Measurements from ENCODE around the gene TLN1.

The TLN1 gene

GRCh38 chr9:35700942-35701341 lies 31.1 kb downstream of the TLN1 start:
- no peaks in the 10 kb centered on the region for H3K4me1 ChIP-seq (ENCODE audit: insufficient read depth, poor library complexity, severe bottlenecking)
- H3K27ac ChIP-seq (ENCODE audit: poor library complexity, severe bottlenecking): no peak overlapping the region

GRCh38 chr9:35700031-35700430 lies 32.0 kb downstream of the TLN1 start:
- no peaks in the 10 kb centered on the region for H3K4me1 ChIP-seq (ENCODE audit: insufficient read depth, poor library complexity, severe bottlenecking)
- H3K4me3 ChIP-seq (ENCODE audit: severe bottlenecking): no peak overlapping the region
- ATAC-seq (ENCODE audit: low read depth) (no peak), DNase-seq (ENCODE audit: low spot score) (no peak)
- H3K9me3 ChIP-seq (ENCODE audit: severe bottlenecking): no peaks in the 10 kb centered on the region
- no peaks in the 10 kb centered on the region for H3K27me3 ChIP-seq (ENCODE audit: insufficient read depth, poor library complexity, severe bottlenecking)
- no peak for TF ChIP-seq CTCF (IDR thresholded peaks at IDR 0.05; ENCODE audit: poor library complexity, severe bottlenecking)
- no peak overlapping the region for H3K27ac ChIP-seq (ENCODE audit: poor library complexity, severe bottlenecking)
- H3K36me3 ChIP-seq (ENCODE audit: low read depth): peaks cover 94% of the 10 kb centered on the region

More at GRCh38 chr9:35700942-35701341, 31.1 kb downstream of the TLN1 start:
- no peaks in the 10 kb centered on the region for H3K9me3 ChIP-seq (ENCODE audit: severe bottlenecking)
- no peak for TF ChIP-seq CTCF (IDR thresholded peaks at IDR 0.05; ENCODE audit: poor library complexity, severe bottlenecking)
- H3K4me3 ChIP-seq (ENCODE audit: severe bottlenecking): no peak overlapping the region
- no peaks in the 10 kb centered on the region for H3K27me3 ChIP-seq (ENCODE audit: insufficient read depth, poor library complexity, severe bottlenecking)
- ATAC-seq (ENCODE audit: low read depth) (no peak), DNase-seq (ENCODE audit: low spot score) (no peak)
- peaks cover 99% of the 10 kb centered on the region for H3K36me3 ChIP-seq (ENCODE audit: low read depth)

GRCh38 chr9:35698231-35698630 lies 33.8 kb downstream of the TLN1 start:
- Histone ChIP-seq H3K27me3 (ENCODE audit: insufficient read depth, poor library complexity, severe bottlenecking) (no peaks in the 10 kb centered on the region), H3K4me1 (ENCODE audit: insufficient read depth, poor library complexity, severe bottlenecking) (no peaks in the 10 kb centered on the region), H3K4me3 (ENCODE audit: severe bottlenecking) (no peak overlapping the region), H3K27ac (ENCODE audit: poor library complexity, severe bottlenecking) (no peak overlapping the region), H3K9me3 (ENCODE audit: severe bottlenecking) (no peaks in the 10 kb centered on the region), H3K36me3 (ENCODE audit: low read depth) (peaks cover 76% of the 10 kb centered on the region)
- no peak for TF ChIP-seq CTCF (IDR thresholded peaks at IDR 0.05; ENCODE audit: poor library complexity, severe bottlenecking)
- ATAC-seq (ENCODE audit: low read depth) (no peak), DNase-seq (ENCODE audit: low spot score) (no peak)

GRCh38 chr9:35697486-35697885 lies 34.5 kb downstream of the TLN1 start:
- Histone ChIP-seq H3K36me3 (ENCODE audit: low read depth) (peaks cover 69% of the 10 kb centered on the region), H3K27ac (ENCODE audit: poor library complexity, severe bottlenecking) (no peak overlapping the region), H3K27me3 (ENCODE audit: insufficient read depth, poor library complexity, severe bottlenecking) (no peaks in the 10 kb centered on the region), H3K4me1 (ENCODE audit: insufficient read depth, poor library complexity, severe bottlenecking) (no peaks in the 10 kb centered on the region), H3K4me3 (ENCODE audit: severe bottlenecking) (no peak overlapping the region), H3K9me3 (ENCODE audit: severe bottlenecking) (no peaks in the 10 kb centered on the region)
- ATAC-seq (ENCODE audit: low read depth) (no peak), DNase-seq (ENCODE audit: low spot score) (no peak)
- no peak for TF ChIP-seq CTCF (IDR thresholded peaks at IDR 0.05; ENCODE audit: poor library complexity, severe bottlenecking)

GRCh38 chr9:35696520-35697215 lies 35.3 kb downstream of the TLN1 start:
- Histone ChIP-seq H3K36me3 (ENCODE audit: low read depth) (peaks cover 61% of the 10 kb centered on the region), H3K4me3 (ENCODE audit: severe bottlenecking) (no peak overlapping the region), H3K27me3 (ENCODE audit: insufficient read depth, poor library complexity, severe bottlenecking) (no peaks in the 10 kb centered on the region), H3K27ac (ENCODE audit: poor library complexity, severe bottlenecking) (no peak overlapping the region), H3K4me1 (ENCODE audit: insufficient read depth, poor library complexity, severe bottlenecking) (no peaks in the 10 kb centered on the region), H3K9me3 (ENCODE audit: severe bottlenecking) (no peaks in the 10 kb centered on the region)
- ATAC-seq (ENCODE audit: low read depth) (peak; percentile 83), DNase-seq (ENCODE audit: low spot score) (no peak)
- TF ChIP-seq CTCF (IDR thresholded peaks at IDR 0.05; ENCODE audit: poor library complexity, severe bottlenecking): peak; percentile 93

Data from RWPE2 (cell line).